NCI-H1930 (cell line): ENCODE data around the gene ARHGAP27.
"Not testable (repeated sequence)": the region's sequence is repeated elsewhere in the genome, so short reads cannot be mapped to it uniquely, and the experiment has no call there.

Experiments used
- DNase-seq, 2 experiments: peaks; one replicate each; lab custom pipeline; 2025; lab: John Stamatoyannopoulos, UW

ARHGAP27 gene

GRCh38 chr17:45361451-45361850 lies 71.2 kb downstream of the ARHGAP27 start:
- no peak for DNase-seq

GRCh38 chr17:45357364-45357997 lies 75.2 kb downstream of the ARHGAP27 start:
- DNase-seq, result no peak

- DNase-seq, result no peak
Measured at GRCh38 chr17:45355087-45355486, 77.6 kb downstream of the ARHGAP27 start.

- no peak for DNase-seq
Measured at GRCh38 chr17:45353043-45353442, 79.6 kb downstream of the ARHGAP27 start.

GRCh38 chr17:45351831-45352230 lies 80.8 kb downstream of the ARHGAP27 start:
- no peak for DNase-seq

GRCh38 chr17:45347444-45347843 lies 85.2 kb downstream of the ARHGAP27 start:
- no peak for DNase-seq

GRCh38 chr17:45346216-45347015 lies 86.3 kb downstream of the ARHGAP27 start:
- DNase-seq, result no peak

GRCh38 chr17:45345554-45346215 lies 87.0 kb downstream of the ARHGAP27 start:
- DNase-seq, result no peak

- no peak for DNase-seq
Measured at GRCh38 chr17:45345246-45345553, 87.5 kb downstream of the ARHGAP27 start.

- DNase-seq, result not testable (repeated sequence)
Measured at GRCh38 chr17:45343967-45344664, 88.6 kb downstream of the ARHGAP27 start.
